Fibroblast of lung (primary cell): ENCODE measurements around the gene TBC1D2B. TPM values are rescaled to one million over a fixed set of nuclear protein-coding genes. Genes with fewer than 3 reads are reported as not detected.

ENCODE experiments used
- DNase-seq, 2 donors: peaks; one replicate each; pipeline versions ENCODE4 v3.0.0 to v3.0.0-alpha.2; 2010; ENCODE audit warnings: low read depth in 2 of 2
- H2AFZ ChIP-seq: 2 replicates; pipeline ENCODE4 v1.5.1; 2012; ENCODE audit warnings: low read length, control low read depth, inconsistent platforms
- H3K27ac ChIP-seq: 2 replicates; pipeline ENCODE4 v1.5.1; 2011; ENCODE audit warnings: low read length, control low read depth; ENCODE audit not compliant: insufficient read depth
- H3K27me3 ChIP-seq: 2 replicates; pipeline ENCODE4 v1.5.1; 2011; ENCODE audit warnings: mild to moderate bottlenecking, low read length; ENCODE audit not compliant: control insufficient read depth, insufficient read depth
- H3K36me3 ChIP-seq: 2 replicates; pipeline ENCODE4 v1.5.1; 2011; ENCODE audit warnings: low read length; ENCODE audit not compliant: control insufficient read depth, insufficient read depth
- H3K4me1 ChIP-seq: 2 replicates; pipeline ENCODE4 v1.5.1; 2011; ENCODE audit warnings: low read length; ENCODE audit not compliant: control insufficient read depth, insufficient read depth; ENCODE audit errors: extremely low read depth
- H3K4me2 ChIP-seq: 2 replicates; pipeline ENCODE4 v1.5.1; 2011; ENCODE audit warnings: low read length, control low read depth; ENCODE audit not compliant: insufficient read depth; ENCODE audit errors: extremely low read depth
- H3K4me3 ChIP-seq, 4 experiments: fragments of 200-600 bp in 1 of 4; sonication (generic) in 1 of 4; replicated peaks in 1 of 4; 2 replicates each; pipeline ENCODE4 v1.5.1; 2011 to 2016; ENCODE audit warnings: low read length in 4 of 4, low read depth in 3 of 4, mild to moderate bottlenecking in 3 of 4, control low read depth in 2 of 4, inconsistent platforms in 1 of 4, mixed read lengths in 1 of 4; ENCODE audit not compliant: insufficient read depth in 1 of 4; ENCODE audit errors: control extremely low read depth in 1 of 4
- H3K79me2 ChIP-seq: 2 replicates; pipeline ENCODE4 v1.5.1; 2012; ENCODE audit warnings: mild to moderate bottlenecking, low read length, inconsistent platforms; ENCODE audit not compliant: control insufficient read depth, insufficient read depth
- H3K9ac ChIP-seq: 2 replicates; pipeline ENCODE4 v1.5.1; 2011; ENCODE audit warnings: mild to moderate bottlenecking, low read length, control low read depth; ENCODE audit not compliant: insufficient read depth
- H3K9me3 ChIP-seq: 2 replicates; pipeline ENCODE4 v1.5.1; 2012; ENCODE audit warnings: low read depth, low read length; ENCODE audit not compliant: control insufficient read depth, insufficient read depth
- H4K20me1 ChIP-seq: 2 replicates; pipeline ENCODE4 v1.5.1; 2011; ENCODE audit warnings: low read length; ENCODE audit not compliant: control insufficient read depth, insufficient read depth; ENCODE audit errors: extremely low read depth
- EZH2 ChIP-seq: IDR thresholded peaks from 2 replicates; pipeline ENCODE4 v1.5.1; 2012; ENCODE audit warnings: low read length, control low read depth, mild to moderate bottlenecking; ENCODE audit errors: missing control alignments
- polyA plus RNA-seq, 2 donors: library from polyadenylated mRNA; depleted of rRNA in 1 of 2; stranded (reverse) in 1 of 2; unstranded in 1 of 2; fragments of >200 nt; gene quantifications; 2 replicates each; pipeline ENCODE4 v1.2.1, GENCODE V29; 2011 to 2012; ENCODE audit warnings: missing spikeins in 1 of 2
- total RNA-seq: library from RNA; depleted of rRNA; stranded (reverse); fragments of >200 nt; gene quantifications from 2 replicates; pipeline ENCODE4 v1.2.1, GENCODE V29; 2014
- TF ChIP-seq, protein P1 (sequence below), 2 donors: IDR thresholded peaks in 1 of 2; conservative IDR thresholded peaks in 1 of 2; 1 replicate in 1 of 2; 2 replicates in 1 of 2; pipeline ENCODE4 v1.5.1; 2011 to 2012; ENCODE audit warnings: low read length in 2 of 2, control low read depth in 1 of 2, inconsistent platforms in 1 of 2, low read depth in 1 of 2, mild to moderate bottlenecking in 1 of 2

TBC1D2B gene
- total and polyA plus RNA-seq, 2 donors (not counting 1 experiment from before 2014, with no cell fraction given): 49.4 to 73.3 TPM

GRCh38 chr15:77986891-77987764 is 90.4 kb downstream of the TBC1D2B start:
- no peak for DNase-seq
- Histone ChIP-seq H3K27me3 (no peaks in the 10 kb centered on the region), H3K4me3 (no peak overlapping the region), H3K9me3 (no peaks in the 10 kb centered on the region), H2AFZ (no peak overlapping the region), H3K36me3 (no peaks in the 10 kb centered on the region), H3K9ac (no peak overlapping the region), H3K4me2 (no peak overlapping the region), H3K27ac (no peak overlapping the region), H3K79me2 (no peaks in the 10 kb centered on the region), H4K20me1 (no peaks in the 10 kb centered on the region), H3K4me1 (peaks cover 20% of the 10 kb centered on the region)
- no peak for TF ChIP-seq EZH2
- TF ChIP-seq, protein P1, sequence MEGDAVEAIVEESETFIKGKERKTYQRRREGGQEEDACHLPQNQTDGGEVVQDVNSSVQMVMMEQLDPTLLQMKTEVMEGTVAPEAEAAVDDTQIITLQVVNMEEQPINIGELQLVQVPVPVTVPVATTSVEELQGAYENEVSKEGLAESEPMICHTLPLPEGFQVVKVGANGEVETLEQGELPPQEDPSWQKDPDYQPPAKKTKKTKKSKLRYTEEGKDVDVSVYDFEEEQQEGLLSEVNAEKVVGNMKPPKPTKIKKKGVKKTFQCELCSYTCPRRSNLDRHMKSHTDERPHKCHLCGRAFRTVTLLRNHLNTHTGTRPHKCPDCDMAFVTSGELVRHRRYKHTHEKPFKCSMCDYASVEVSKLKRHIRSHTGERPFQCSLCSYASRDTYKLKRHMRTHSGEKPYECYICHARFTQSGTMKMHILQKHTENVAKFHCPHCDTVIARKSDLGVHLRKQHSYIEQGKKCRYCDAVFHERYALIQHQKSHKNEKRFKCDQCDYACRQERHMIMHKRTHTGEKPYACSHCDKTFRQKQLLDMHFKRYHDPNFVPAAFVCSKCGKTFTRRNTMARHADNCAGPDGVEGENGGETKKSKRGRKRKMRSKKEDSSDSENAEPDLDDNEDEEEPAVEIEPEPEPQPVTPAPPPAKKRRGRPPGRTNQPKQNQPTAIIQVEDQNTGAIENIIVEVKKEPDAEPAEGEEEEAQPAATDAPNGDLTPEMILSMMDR (conservative IDR thresholded peaks at IDR 0.05 in 1 of 2, IDR thresholded peaks at IDR 0.05 in 1 of 2; ENCODE audit: low read depth in 1 of 2, low read length in 2 of 2): no peak

DNA sequence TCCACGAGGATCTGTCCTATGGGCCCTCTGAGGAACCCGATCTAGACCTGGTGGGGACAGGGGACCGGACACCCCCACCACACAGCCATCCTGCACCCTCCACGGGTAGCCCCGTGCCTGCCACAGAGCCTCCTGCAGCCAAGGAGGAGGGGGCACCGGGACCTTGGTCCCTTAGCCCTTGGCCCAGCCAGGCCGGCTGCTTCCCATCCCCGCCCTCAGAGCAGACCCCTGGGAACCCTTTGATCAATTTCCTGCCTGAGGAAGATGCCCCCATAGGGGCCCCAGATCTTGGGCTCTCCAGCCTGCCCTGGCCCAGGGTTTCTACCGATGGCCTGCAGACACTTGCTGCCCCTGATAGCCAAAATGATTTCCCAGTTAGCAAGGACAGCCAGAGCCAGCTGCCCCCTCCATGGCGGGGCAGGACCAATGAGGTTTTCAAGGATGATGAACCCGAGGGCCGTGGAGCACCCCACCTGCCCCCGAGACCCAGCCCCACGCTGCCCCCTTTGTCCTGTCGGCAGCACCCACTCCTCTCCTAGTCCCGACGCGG is 91.5 kb downstream of the TBC1D2B start:
- no peak overlapping the region for H3K9ac ChIP-seq
- TF ChIP-seq, protein P1 (conservative IDR thresholded peaks at IDR 0.05 in 1 of 2, IDR thresholded peaks at IDR 0.05 in 1 of 2; ENCODE audit: low read depth in 1 of 2, low read length in 2 of 2): no peak

DNA sequence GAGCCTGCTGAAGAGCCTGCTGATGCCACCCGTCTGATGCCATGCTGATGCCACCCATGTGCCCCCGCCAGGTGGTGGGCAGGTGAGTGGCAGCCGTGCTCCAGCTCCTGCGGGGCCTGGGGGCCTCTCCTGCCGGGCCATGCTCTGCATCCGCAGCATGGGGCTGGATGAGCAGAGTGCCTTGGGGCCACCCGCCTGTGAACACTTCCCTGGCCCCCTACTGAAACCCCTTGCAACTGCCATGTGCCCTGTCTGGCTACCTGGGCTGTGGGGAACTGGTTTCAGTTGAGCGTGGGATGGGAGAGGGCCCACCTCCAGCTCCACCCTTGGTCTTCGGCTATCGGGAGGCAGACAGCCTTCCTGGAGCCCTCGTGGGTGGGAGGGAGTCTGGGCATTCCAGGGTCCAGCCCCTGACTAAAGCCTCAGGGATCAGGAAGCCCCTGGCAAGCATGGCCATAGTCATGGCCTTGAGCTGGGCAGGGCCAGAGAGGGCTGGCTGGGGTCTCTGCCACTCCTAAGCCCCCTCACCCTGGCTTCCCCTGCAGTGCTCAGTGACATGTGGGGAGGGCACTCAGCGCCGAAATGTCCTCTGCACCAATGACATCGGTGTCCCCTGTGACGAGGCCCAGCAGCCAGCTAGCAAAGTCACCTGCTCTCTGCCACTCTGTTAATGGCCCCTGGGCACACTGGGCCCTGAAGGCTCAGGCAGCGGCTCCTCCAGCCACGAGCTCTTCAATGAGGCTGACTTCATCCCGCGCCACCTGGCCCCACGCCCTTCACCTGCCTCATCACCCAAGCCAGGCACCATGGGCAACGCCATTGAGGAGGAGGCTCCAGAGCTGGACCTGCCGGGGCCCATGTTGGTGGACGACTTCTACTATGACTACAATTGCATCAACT is 92.2 kb downstream of the TBC1D2B start:
- Histone ChIP-seq H3K4me1 (peaks cover 4% of the 10 kb centered on the region), H4K20me1 (no peaks in the 10 kb centered on the region), H3K27me3 (no peaks in the 10 kb centered on the region), H3K9me3 (no peaks in the 10 kb centered on the region), H3K36me3 (no peaks in the 10 kb centered on the region), H3K4me2 (no peak overlapping the region), H3K4me3 (no peak overlapping the region), H3K79me2 (no peaks in the 10 kb centered on the region), H3K9ac (no peak overlapping the region), H3K27ac (no peak overlapping the region), H2AFZ (no peak overlapping the region)
- TF ChIP-seq, protein P1 (conservative IDR thresholded peaks at IDR 0.05 in 1 of 2, IDR thresholded peaks at IDR 0.05 in 1 of 2; ENCODE audit: low read depth in 1 of 2, low read length in 2 of 2): no peak
- TF ChIP-seq EZH2: no peak
- DNase-seq: no peak

More for the DNA sequence above, 91.5 kb downstream of the TBC1D2B start:
- Histone ChIP-seq H3K4me2 (no peak overlapping the region), H3K4me3 (no peak overlapping the region), H3K79me2 (no peaks in the 10 kb centered on the region), H3K4me1 (peaks cover 11% of the 10 kb centered on the region), H3K9me3 (no peaks in the 10 kb centered on the region), H2AFZ (no peak overlapping the region), H3K27me3 (no peaks in the 10 kb centered on the region), H3K27ac (no peak overlapping the region), H4K20me1 (no peaks in the 10 kb centered on the region), H3K36me3 (no peaks in the 10 kb centered on the region)
- DNase-seq: no peak
